ENCODE measurements around the gene INTS6. TPM values are rescaled to one million over a fixed set of nuclear protein-coding genes. Genes with fewer than 3 reads are reported as not detected.

Gene INTS6
- total RNA-seq, 3 donors from 2014 or later (not counting 1 experiment from before 2014, with no cell fraction given): 89.2 to 142 (median 110) TPM

DNA sequence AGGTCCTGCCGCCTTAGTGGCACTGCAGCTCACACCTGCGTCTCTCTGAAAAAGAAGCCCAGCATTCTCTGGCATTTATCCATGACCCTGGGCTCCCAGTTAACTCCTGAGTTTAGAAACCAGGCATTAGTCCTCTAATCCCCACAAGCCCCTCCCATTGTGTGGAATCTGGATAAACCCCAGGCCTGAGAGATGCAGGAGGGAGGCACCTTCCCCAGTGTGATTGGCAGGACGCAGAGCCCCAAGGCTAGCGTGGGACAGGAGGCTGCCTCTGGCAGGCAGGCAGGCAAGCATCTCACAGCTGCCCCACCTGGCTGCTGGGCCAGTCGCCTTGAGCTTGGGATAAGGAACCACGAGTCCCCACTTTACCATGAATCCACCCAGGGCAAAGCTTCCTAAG is 124.3 kb downstream of the INTS6 start:
- H3K27ac ChIP-seq (ENCODE audit: low read length): no peak overlapping the region
- 85% methylated on average over 5 of the region's 6 CpGs for WGBS (ENCODE audit: insufficient coverage)
- TF ChIP-seq, protein P1, sequence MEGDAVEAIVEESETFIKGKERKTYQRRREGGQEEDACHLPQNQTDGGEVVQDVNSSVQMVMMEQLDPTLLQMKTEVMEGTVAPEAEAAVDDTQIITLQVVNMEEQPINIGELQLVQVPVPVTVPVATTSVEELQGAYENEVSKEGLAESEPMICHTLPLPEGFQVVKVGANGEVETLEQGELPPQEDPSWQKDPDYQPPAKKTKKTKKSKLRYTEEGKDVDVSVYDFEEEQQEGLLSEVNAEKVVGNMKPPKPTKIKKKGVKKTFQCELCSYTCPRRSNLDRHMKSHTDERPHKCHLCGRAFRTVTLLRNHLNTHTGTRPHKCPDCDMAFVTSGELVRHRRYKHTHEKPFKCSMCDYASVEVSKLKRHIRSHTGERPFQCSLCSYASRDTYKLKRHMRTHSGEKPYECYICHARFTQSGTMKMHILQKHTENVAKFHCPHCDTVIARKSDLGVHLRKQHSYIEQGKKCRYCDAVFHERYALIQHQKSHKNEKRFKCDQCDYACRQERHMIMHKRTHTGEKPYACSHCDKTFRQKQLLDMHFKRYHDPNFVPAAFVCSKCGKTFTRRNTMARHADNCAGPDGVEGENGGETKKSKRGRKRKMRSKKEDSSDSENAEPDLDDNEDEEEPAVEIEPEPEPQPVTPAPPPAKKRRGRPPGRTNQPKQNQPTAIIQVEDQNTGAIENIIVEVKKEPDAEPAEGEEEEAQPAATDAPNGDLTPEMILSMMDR (IDR thresholded peaks at IDR 0.05): no peak
- H3K27me3 ChIP-seq (ENCODE audit: control insufficient read depth, insufficient read depth, low read length): peaks cover 2% of the 10 kb centered on the region
- Mint-ChIP-seq H3K36me3 (no peaks in the 10 kb centered on the region), H3K9me3 (no peaks in the 10 kb centered on the region), H3K4me1 (peaks cover 17 to 19% of the 10 kb centered on the region in 2 donors), H3K27ac (no peak overlapping the region), H3K27me3 (ENCODE audit: low read depth in 2 of 2) (peaks cover 4 to 11% of the 10 kb centered on the region in 2 donors), H3K4me3 (no peak overlapping the region)
- no peak for ATAC-seq
- no peak overlapping the region for H3K4me3 ChIP-seq (ENCODE audit: low read length)
- DNase-seq: no peak
- intact Hi-C loops (cut with micrococcal nuclease): no loop called here
- no peaks in the 10 kb centered on the region for H3K9me3 ChIP-seq (ENCODE audit: control insufficient read depth, insufficient read depth, low read length)
- H3K36me3 ChIP-seq (ENCODE audit: control insufficient read depth, insufficient read depth, low read length): no peaks in the 10 kb centered on the region
- H3K4me1 ChIP-seq (ENCODE audit: control insufficient read depth, insufficient read depth, low read length): peaks cover 13% of the 10 kb centered on the region

- Mint-ChIP-seq H3K36me3 (no peaks in the 10 kb centered on the region), H3K4me1 (peaks cover 14 to 16% of the 10 kb centered on the region in 2 donors), H3K27ac (no peak overlapping the region), H3K9me3 (no peaks in the 10 kb centered on the region), H3K27me3 (ENCODE audit: low read depth in 2 of 2) (peaks cover 4 to 11% of the 10 kb centered on the region in 2 donors), H3K4me3 (no peak overlapping the region)
- no peak overlapping the region for H3K4me3 ChIP-seq (ENCODE audit: low read length)
- ATAC-seq: no peak
- H3K27me3 ChIP-seq (ENCODE audit: control insufficient read depth, insufficient read depth, low read length): peaks cover 2% of the 10 kb centered on the region
- WGBS (ENCODE audit: insufficient coverage): 97% methylated on average over 2 of the region's 2 CpGs
- no peak for DNase-seq
- H3K9me3 ChIP-seq (ENCODE audit: control insufficient read depth, insufficient read depth, low read length): no peaks in the 10 kb centered on the region
- TF ChIP-seq, protein P1 (IDR thresholded peaks at IDR 0.05): no peak
- H3K27ac ChIP-seq (ENCODE audit: low read length): no peak overlapping the region
- intact Hi-C loops (cut with micrococcal nuclease): no loop called here
- peaks cover 13% of the 10 kb centered on the region for H3K4me1 ChIP-seq (ENCODE audit: control insufficient read depth, insufficient read depth, low read length)
- H3K36me3 ChIP-seq (ENCODE audit: control insufficient read depth, insufficient read depth, low read length): no peaks in the 10 kb centered on the region
Measured at GRCh38 chr13:51327961-51328360, 124.9 kb downstream of the INTS6 start.

DNA sequence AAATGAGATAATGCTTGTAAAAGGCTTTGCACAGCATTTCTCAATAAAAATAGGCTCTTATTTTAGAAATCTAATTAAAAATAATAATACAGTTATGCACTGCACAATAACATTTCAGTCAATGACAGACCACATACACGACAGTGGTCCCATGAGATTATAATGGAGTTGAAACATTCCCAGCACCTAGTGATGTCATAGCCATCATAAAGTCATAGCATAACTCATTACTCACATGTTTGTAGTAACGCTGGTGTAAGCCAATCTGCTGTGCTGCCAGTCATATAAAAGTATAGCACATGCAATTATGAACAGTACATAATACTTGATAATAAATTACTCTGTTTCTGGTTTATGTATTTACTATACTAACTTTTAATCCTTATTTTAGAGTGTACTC is 126.1 kb downstream of the INTS6 start:
- DNase-seq (no peak), ATAC-seq (no peak)
- Histone ChIP-seq H3K27ac (ENCODE audit: low read length) (no peak overlapping the region), H3K9me3 (ENCODE audit: control insufficient read depth, insufficient read depth, low read length) (no peaks in the 10 kb centered on the region), H3K4me1 (ENCODE audit: control insufficient read depth, insufficient read depth, low read length) (peaks cover 13% of the 10 kb centered on the region), H3K27me3 (ENCODE audit: control insufficient read depth, insufficient read depth, low read length) (peaks cover 2% of the 10 kb centered on the region), H3K36me3 (ENCODE audit: control insufficient read depth, insufficient read depth, low read length) (no peaks in the 10 kb centered on the region), H3K4me3 (ENCODE audit: low read length) (no peak overlapping the region)
- H3K27ac Mint-ChIP-seq: no peak overlapping the region
- peaks cover 4 to 11% of the 10 kb centered on the region in 2 donors for H3K27me3 Mint-ChIP-seq (ENCODE audit: low read depth in 2 of 2)
- intact Hi-C loops (cut with micrococcal nuclease): no loop called here
- no peaks in the 10 kb centered on the region for H3K36me3 Mint-ChIP-seq
- TF ChIP-seq, protein P1 (IDR thresholded peaks at IDR 0.05): no peak
- 90% methylated on average over 1 of the region's 2 CpGs for WGBS (ENCODE audit: insufficient coverage)
- no peaks in the 10 kb centered on the region for H3K9me3 Mint-ChIP-seq
- H3K4me1 Mint-ChIP-seq: peaks cover 11 to 12% of the 10 kb centered on the region in 2 donors
- H3K4me3 Mint-ChIP-seq: no peak overlapping the region

DNA sequence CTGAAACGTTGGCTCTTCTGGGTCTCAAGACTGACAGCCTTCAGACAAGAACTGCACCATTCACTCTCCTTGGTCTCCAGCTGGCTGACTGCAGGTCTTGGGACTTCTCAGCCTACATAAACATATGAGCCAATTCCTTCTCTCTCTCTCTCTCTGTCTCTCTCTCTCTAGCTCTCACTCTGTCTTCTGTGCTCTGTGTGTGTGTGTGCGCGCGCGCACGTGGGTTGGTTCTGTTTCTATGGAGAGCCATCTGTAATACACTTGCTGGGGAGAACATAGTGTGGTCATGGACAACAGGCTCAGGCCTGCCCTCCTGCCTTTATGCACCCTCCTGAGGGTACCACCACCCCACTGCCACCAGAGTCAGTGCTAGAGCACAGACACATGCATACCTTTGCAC is 127.0 kb downstream of the INTS6 start:
- H3K27me3 ChIP-seq (ENCODE audit: control insufficient read depth, insufficient read depth, low read length): peaks cover 2% of the 10 kb centered on the region
- 93% methylated on average over 1 of the region's 6 CpGs for WGBS (ENCODE audit: insufficient coverage)
- ATAC-seq: no peak
- no peak for DNase-seq
- Mint-ChIP-seq H3K4me3 (no peak overlapping the region), H3K27ac (no peak overlapping the region), H3K27me3 (ENCODE audit: low read depth in 2 of 2) (peaks cover 0 to 2% of the 10 kb centered on the region in 2 donors), H3K9me3 (no peaks in the 10 kb centered on the region), H3K4me1 (peaks cover 3 to 4% of the 10 kb centered on the region in 2 donors), H3K36me3 (no peaks in the 10 kb centered on the region)
- peaks cover 5% of the 10 kb centered on the region for H3K4me1 ChIP-seq (ENCODE audit: control insufficient read depth, insufficient read depth, low read length)
- no peak overlapping the region for H3K4me3 ChIP-seq (ENCODE audit: low read length)
- H3K27ac ChIP-seq (ENCODE audit: low read length): no peak overlapping the region
- TF ChIP-seq, protein P1 (IDR thresholded peaks at IDR 0.05): no peak
- H3K36me3 ChIP-seq (ENCODE audit: control insufficient read depth, insufficient read depth, low read length): no peaks in the 10 kb centered on the region
- intact Hi-C loops (cut with micrococcal nuclease): no loop called here
- H3K9me3 ChIP-seq (ENCODE audit: control insufficient read depth, insufficient read depth, low read length): no peaks in the 10 kb centered on the region
